A673 (cell line): ENCODE results near the gene WDR53. TPM values are rescaled to one million over a fixed set of nuclear protein-coding genes. Genes with fewer than 3 reads are reported as not detected.

Source experiments
- BruUV-seq: library from RNA; stranded (reverse); fragments of 400-500 nt; replicated peaks from 2 replicates; lab custom pipeline; 2021; lab: Mats Ljungman, UMichigan
- CTCF ChIA-PET: fragments of 300-600 bp; sonication (Branson Sonifier 250); formaldehyde crosslinking; loops from one replicate; lab custom pipeline; 2022; ENCODE audit warnings: antibody characterized with exemption; lab: Charles Lee
- POLR2A ChIA-PET: fragments of 300-600 bp; sonication (Branson Sonifier 250); formaldehyde crosslinking; loops from one replicate; lab custom pipeline; 2022; ENCODE audit warnings: antibody characterized with exemption; ENCODE audit not compliant: low non-redundant PET; lab: Charles Lee
- DNase-seq: peaks from one replicate; pipeline ENCODE4 v3.0.0-alpha.2; 2015; ENCODE audit warnings: low spot score
- H3K27ac ChIP-seq: fragments of 200-600 bp; sonication (generic); 2 replicates; pipeline ENCODE4 v1.5.1; 2016; ENCODE audit warnings: mixed run types, low read depth, mild to moderate bottlenecking, mixed read lengths, antibody characterized with exemption, low read length; ENCODE audit not compliant: poor library complexity, severe bottlenecking
- H3K27me3 ChIP-seq: fragments of 200-600 bp; sonication (generic); replicated peaks from 2 replicates; pipeline ENCODE4 v1.6.1; 2017; ENCODE audit warnings: mixed run types, low read depth, mild to moderate bottlenecking, mixed read lengths, antibody characterized with exemption, low read length; ENCODE audit not compliant: insufficient read depth, poor library complexity
- H3K36me3 ChIP-seq: fragments of 200-600 bp; sonication (generic); 2 replicates; pipeline ENCODE4 v1.6.1; 2016; ENCODE audit warnings: mixed run types, mild to moderate bottlenecking, mixed read lengths, antibody characterized with exemption, low read length; ENCODE audit not compliant: insufficient read depth, poor library complexity, severe bottlenecking
- H3K4me1 ChIP-seq: fragments of 200-600 bp; sonication (generic); 2 replicates; pipeline ENCODE4 v1.6.1; 2017; ENCODE audit warnings: mixed run types, mild to moderate bottlenecking, mixed read lengths, antibody characterized with exemption, low read length; ENCODE audit not compliant: insufficient read depth, poor library complexity, severe bottlenecking
- H3K4me3 ChIP-seq: fragments of 200-600 bp; sonication (generic); 2 replicates; pipeline ENCODE4 v1.5.1; 2016; ENCODE audit warnings: low read depth, mixed run types, mild to moderate bottlenecking, mixed read lengths, low read length; ENCODE audit not compliant: poor library complexity, severe bottlenecking
- H3K9me3 ChIP-seq: fragments of 200-600 bp; sonication (generic); 2 replicates; pipeline ENCODE4 v1.6.1; 2016; ENCODE audit warnings: mixed run types, low read depth, mild to moderate bottlenecking, mixed read lengths, antibody characterized with exemption, low read length; ENCODE audit not compliant: poor library complexity, severe bottlenecking
- EZH2 ChIP-seq: fragments of 200-600 bp; sonication (generic); IDR thresholded peaks from 2 replicates; pipeline ENCODE4 v1.6.1; 2017; ENCODE audit warnings: borderline replicate concordance, low read depth, mild to moderate bottlenecking, mixed read lengths, antibody characterized with exemption, low read length; ENCODE audit not compliant: poor library complexity, severe bottlenecking
- intact Hi-C: fragments of 100-400 bp; cut with micrococcal nuclease; formaldehyde crosslinking; loops from one replicate; pipeline ENCODE4 v1.10.0; 2022; ENCODE audit not compliant: unreplicated experiment
- total RNA-seq: library from RNA; stranded (reverse); gene quantifications from 2 replicates; pipeline ENCODE4 v1.2.3, GENCODE V29; 2021
- TF ChIP-seq, protein P1 (sequence below): fragments of 300-800, 200-600 bp; sonication (generic); conservative IDR thresholded peaks from 2 replicates; pipeline ENCODE4 v1.5.1; 2017; ENCODE audit warnings: low read depth, mild to moderate bottlenecking, antibody characterized with exemption, low read length, moderate library complexity, mixed read lengths

The WDR53 gene
- total RNA-seq, 1 experiment from 2014 or later: 23.1 TPM

DNA sequence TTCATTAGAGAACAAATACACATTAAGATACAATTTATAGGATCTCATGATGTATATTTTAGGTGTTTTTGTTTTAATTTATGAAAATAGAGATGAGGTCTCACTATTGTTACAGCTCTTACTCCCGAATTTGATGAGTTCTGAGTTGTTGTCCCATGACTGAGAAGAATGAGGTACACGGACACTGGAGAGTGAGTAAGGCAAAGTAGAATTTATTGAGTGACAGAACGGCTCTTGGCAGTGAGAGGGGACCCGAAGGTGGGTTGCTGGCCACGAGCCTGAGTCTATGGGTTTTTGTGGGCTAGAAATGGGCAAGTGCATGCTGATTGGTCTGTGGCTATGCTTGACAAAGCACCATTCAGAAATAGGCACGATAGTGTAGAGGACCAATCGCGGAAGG lies 61.7 kb downstream of the WDR53 start:
- ChIA-PET POLR2A (no interaction called here), CTCF (no interaction called here)
- no peak for DNase-seq
- H3K36me3 ChIP-seq: no peaks in the 10 kb centered on the region
- no peak overlapping the region for H3K27ac ChIP-seq
- H3K4me1 ChIP-seq: no peaks in the 10 kb centered on the region
- no peak overlapping the region for H3K4me3 ChIP-seq
- H3K9me3 ChIP-seq: peaks cover 9% of the 10 kb centered on the region
- no TSS peak for BruUV-seq
- intact Hi-C loops: no loop called here
- no peak for TF ChIP-seq EZH2
- TF ChIP-seq, protein P1, sequence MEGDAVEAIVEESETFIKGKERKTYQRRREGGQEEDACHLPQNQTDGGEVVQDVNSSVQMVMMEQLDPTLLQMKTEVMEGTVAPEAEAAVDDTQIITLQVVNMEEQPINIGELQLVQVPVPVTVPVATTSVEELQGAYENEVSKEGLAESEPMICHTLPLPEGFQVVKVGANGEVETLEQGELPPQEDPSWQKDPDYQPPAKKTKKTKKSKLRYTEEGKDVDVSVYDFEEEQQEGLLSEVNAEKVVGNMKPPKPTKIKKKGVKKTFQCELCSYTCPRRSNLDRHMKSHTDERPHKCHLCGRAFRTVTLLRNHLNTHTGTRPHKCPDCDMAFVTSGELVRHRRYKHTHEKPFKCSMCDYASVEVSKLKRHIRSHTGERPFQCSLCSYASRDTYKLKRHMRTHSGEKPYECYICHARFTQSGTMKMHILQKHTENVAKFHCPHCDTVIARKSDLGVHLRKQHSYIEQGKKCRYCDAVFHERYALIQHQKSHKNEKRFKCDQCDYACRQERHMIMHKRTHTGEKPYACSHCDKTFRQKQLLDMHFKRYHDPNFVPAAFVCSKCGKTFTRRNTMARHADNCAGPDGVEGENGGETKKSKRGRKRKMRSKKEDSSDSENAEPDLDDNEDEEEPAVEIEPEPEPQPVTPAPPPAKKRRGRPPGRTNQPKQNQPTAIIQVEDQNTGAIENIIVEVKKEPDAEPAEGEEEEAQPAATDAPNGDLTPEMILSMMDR: no peak
- no peaks in the 10 kb centered on the region for H3K27me3 ChIP-seq

DNA sequence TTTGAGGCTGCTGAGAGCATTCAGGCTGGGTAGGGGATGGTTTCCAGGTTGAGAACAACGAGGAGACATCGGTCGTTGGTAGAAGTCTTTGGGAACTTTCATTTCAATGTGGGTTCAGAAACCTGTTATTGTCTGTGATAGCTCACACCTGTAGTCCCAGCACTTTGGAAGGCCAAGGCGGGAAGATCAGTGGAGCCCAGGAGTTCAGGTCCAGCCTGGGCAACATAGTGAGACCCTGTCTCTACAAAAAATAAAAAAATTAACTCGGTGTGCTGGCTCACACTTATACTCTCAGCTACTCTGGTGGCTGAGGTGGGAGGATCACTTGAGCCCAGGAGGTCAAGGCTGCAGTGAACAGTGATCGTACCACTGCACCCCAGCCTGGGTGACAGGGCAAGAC lies 63.8 kb downstream of the WDR53 start:
- no TSS peak for BruUV-seq
- no peak for DNase-seq
- intact Hi-C loops: loop anchor here (5.0 kb wide), 1 partner anchor 247 kb away; no protein-coding TSS in a partner anchor
- ChIA-PET CTCF (no interaction called here), POLR2A (no interaction called here)
- H3K9me3 ChIP-seq: peaks cover 9% of the 10 kb centered on the region
- no peaks in the 10 kb centered on the region for H3K4me1 ChIP-seq
- H3K27ac ChIP-seq: peak overlapping the region; percentile 57
- no peaks in the 10 kb centered on the region for H3K27me3 ChIP-seq
- no peak overlapping the region for H3K4me3 ChIP-seq
- peaks cover 6% of the 10 kb centered on the region for H3K36me3 ChIP-seq
- TF ChIP-seq EZH2: no peak
- TF ChIP-seq, protein P1: no peak

Other genes with a start within 250 kb of the WDR53 start
- gene TM4SF19, start 230.2 kb downstream of the WDR53 start, total RNA-seq: not detected in 2 replicates
- gene UBXN7, start 136.1 kb downstream of the WDR53 start, total RNA-seq: 92.8 and 94.2 TPM in 2 replicates
- gene RNF168, start 64.8 kb downstream of the WDR53 start, total RNA-seq: 37.9 and 42.9 TPM in 2 replicates
- gene SMCO1, start 53.2 kb downstream of the WDR53 start, total RNA-seq: not detected in 2 replicates
- 20.9 and 23.0 TPM in 2 replicates for gene FBXO45, start 106 bp upstream of the WDR53 start, total RNA-seq
- gene NRROS, start 71.1 kb upstream of the WDR53 start, total RNA-seq: 0.64 and 0.92 TPM in 2 replicates
- 6.0 TPM in 2 replicates for gene CEP19, start 143.7 kb upstream of the WDR53 start, total RNA-seq
- 59.0 and 59.1 TPM in 2 replicates for gene PIGX, start 143.8 kb upstream of the WDR53 start, total RNA-seq
- gene PAK2, start 171.3 kb upstream of the WDR53 start, total RNA-seq: 93.2 and 102 TPM in 2 replicates